ENCODE results near the gene CLCN2.

DNA sequence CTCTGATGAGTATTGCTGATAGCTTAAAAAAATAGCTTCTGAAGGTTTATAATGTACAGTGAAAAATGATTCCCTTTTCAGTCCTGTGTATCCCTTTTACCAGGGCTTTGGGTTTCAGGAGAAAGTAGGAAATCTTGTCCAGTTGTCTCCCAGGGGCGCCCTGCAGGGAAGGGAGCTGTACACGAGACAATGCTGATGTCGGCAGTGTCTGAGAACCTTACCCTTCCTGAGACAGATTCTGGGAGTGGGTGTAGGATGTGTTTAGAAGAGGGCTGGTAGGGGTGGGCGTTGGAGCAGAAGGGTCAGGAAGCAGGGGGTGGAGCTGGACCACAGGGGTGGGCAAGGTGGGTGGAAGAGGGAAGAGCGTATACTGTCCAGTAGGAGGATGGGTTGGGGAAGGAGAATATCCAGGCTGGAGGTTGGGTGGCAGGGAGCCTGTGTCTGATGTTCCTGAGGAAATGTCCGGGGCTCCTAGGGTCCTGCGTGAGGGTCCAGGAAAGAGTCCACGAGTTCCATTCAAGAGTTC lies 11.0 kb upstream of the CLCN2 start:
- TF ChIP-seq, protein P1, sequence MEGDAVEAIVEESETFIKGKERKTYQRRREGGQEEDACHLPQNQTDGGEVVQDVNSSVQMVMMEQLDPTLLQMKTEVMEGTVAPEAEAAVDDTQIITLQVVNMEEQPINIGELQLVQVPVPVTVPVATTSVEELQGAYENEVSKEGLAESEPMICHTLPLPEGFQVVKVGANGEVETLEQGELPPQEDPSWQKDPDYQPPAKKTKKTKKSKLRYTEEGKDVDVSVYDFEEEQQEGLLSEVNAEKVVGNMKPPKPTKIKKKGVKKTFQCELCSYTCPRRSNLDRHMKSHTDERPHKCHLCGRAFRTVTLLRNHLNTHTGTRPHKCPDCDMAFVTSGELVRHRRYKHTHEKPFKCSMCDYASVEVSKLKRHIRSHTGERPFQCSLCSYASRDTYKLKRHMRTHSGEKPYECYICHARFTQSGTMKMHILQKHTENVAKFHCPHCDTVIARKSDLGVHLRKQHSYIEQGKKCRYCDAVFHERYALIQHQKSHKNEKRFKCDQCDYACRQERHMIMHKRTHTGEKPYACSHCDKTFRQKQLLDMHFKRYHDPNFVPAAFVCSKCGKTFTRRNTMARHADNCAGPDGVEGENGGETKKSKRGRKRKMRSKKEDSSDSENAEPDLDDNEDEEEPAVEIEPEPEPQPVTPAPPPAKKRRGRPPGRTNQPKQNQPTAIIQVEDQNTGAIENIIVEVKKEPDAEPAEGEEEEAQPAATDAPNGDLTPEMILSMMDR (IDR thresholded peaks at IDR 0.05), result no peak
- TF ChIP-seq POLR2A (IDR thresholded peaks at IDR 0.05), result no peak
